Kidney epithelial cell (primary cell): ENCODE data around the gene GIN1. TPM values are rescaled to one million over a fixed set of nuclear protein-coding genes. Genes with fewer than 3 reads are reported as not detected.

Experiments used
- DNase-seq: peaks from one replicate; pipeline ENCODE4 v3.0.0-alpha.2; 2010; ENCODE audit warnings: low read depth
- H3K27me3 ChIP-seq: 2 replicates; pipeline ENCODE4 v1.6.0; 2011; ENCODE audit warnings: low read length; ENCODE audit not compliant: control insufficient read depth, insufficient read depth
- H3K36me3 ChIP-seq: 2 replicates; pipeline ENCODE4 v1.5.1; 2011; ENCODE audit warnings: low read length; ENCODE audit not compliant: control insufficient read depth, insufficient read depth
- H3K4me3 ChIP-seq: 2 replicates; pipeline ENCODE4 v1.5.1; 2011; ENCODE audit warnings: low read depth, mild to moderate bottlenecking, control low read depth, low read length
- total RNA-seq: library from RNA; depleted of rRNA; stranded (reverse); fragments of >200 nt; gene quantifications from 2 replicates; pipeline ENCODE4 v1.2.3, GENCODE V29; 2015
- TF ChIP-seq, protein P1 (sequence below): IDR thresholded peaks from 2 replicates; pipeline ENCODE4 v1.5.1; 2011; ENCODE audit warnings: mild to moderate bottlenecking, moderate library complexity, low read length, control low read depth, inconsistent platforms; ENCODE audit not compliant: insufficient read depth, poor library complexity, severe bottlenecking

GIN1 gene
- total RNA-seq, 1 donor from 2014 or later: 4.2 TPM

DNA sequence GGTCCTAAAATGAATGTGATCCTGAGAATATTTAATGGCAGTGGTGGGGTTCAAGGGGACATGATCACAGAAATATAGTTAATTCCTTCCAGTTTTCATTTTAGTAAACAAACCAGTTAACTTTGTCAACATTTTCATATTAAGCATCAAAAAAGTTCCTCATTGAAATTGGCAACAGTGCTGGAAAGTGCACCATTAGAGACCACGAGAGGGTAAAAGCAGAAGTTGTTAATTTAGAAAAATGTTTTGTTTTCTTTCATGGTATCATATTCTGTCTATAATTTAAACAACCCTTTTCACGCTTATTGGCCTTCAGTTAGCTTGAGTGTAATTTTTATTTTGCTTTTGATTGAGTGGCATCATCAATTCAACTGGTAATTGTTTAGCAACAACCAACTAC is 11.9 kb downstream of the GIN1 start:
- DNase-seq: no peak
- Histone ChIP-seq H3K27me3 (no peaks in the 10 kb centered on the region), H3K4me3 (no peak overlapping the region), H3K36me3 (no peaks in the 10 kb centered on the region)
- TF ChIP-seq, protein P1, sequence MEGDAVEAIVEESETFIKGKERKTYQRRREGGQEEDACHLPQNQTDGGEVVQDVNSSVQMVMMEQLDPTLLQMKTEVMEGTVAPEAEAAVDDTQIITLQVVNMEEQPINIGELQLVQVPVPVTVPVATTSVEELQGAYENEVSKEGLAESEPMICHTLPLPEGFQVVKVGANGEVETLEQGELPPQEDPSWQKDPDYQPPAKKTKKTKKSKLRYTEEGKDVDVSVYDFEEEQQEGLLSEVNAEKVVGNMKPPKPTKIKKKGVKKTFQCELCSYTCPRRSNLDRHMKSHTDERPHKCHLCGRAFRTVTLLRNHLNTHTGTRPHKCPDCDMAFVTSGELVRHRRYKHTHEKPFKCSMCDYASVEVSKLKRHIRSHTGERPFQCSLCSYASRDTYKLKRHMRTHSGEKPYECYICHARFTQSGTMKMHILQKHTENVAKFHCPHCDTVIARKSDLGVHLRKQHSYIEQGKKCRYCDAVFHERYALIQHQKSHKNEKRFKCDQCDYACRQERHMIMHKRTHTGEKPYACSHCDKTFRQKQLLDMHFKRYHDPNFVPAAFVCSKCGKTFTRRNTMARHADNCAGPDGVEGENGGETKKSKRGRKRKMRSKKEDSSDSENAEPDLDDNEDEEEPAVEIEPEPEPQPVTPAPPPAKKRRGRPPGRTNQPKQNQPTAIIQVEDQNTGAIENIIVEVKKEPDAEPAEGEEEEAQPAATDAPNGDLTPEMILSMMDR: no peak

DNA sequence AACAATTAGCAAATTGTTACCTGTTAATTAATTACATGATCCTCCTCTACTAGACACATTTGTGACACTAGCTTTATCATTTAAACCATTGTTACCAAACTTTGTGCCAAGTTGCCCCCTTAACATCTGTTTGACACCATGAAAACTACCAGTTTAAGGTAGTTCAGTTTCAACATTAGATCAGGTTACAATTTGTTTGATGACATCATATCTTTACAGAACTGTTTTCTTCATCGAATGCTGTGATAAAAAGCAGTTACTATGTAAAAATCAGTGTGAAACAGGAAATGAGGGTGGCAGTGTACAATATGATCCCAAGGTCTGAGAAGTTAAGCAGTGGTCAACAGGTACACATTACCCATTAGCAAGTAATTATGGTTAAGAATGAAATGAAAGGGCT is 17.7 kb downstream of the GIN1 start:
- no peaks in the 10 kb centered on the region for H3K36me3 ChIP-seq
- H3K4me3 ChIP-seq: no peak overlapping the region
- no peaks in the 10 kb centered on the region for H3K27me3 ChIP-seq
- no peak for DNase-seq
- TF ChIP-seq, protein P1: no peak

DNA sequence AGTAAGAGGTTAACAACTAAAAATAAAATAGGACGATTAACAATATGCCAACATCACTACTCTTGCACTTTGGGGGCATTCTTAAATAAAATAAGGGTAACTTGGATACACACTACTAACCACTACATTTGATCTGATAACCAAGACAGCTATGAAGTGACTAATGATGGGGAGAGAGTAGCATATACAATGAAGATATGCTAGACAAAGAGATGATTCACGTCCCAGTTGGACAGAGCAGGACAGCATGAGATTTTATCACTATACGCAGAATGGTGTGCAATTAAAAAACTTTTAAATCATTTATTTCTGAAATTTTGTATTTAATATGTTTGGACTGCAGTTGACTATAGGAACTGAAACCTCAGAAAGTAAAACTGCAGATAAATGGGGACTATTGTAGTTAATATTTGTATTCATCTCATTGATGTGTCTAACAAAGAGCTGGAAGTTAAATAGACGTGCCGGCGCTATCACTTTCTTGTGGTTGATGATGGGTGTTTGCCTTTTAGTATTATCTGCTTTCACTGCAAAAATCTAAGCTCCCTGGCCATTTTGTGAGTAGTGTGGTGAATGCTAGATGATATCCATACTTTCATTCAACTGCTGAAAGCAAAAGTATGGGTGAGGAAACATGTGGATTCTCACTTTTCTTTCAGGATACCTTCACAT is 18.7 kb downstream of the GIN1 start:
- TF ChIP-seq, protein P1: no peak
- Histone ChIP-seq H3K27me3 (no peaks in the 10 kb centered on the region), H3K36me3 (no peaks in the 10 kb centered on the region), H3K4me3 (no peak overlapping the region)
- no peak for DNase-seq

DNA sequence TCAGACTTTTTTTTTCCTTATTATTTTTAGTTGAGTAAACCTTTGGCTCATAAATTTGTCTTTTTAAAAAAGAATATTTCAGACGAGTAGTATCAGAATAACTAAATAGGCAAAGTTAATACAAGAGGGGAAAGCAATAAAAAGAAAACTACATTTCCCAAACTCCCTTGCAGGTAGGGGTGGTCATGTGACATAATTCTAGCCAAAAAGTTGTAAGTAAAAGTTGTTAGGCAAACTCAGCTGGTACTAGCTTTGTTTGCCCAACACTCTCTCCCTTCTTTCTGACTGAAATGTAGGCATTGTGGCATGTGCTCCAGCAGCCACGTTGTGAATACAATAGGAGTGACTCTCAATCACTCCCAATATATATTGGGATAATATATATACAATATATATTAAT is 20.9 kb downstream of the GIN1 start:
- H3K4me3 ChIP-seq: no peak overlapping the region
- no peaks in the 10 kb centered on the region for H3K36me3 ChIP-seq
- TF ChIP-seq, protein P1: no peak
- H3K27me3 ChIP-seq: no peaks in the 10 kb centered on the region
- DNase-seq: no peak

DNA sequence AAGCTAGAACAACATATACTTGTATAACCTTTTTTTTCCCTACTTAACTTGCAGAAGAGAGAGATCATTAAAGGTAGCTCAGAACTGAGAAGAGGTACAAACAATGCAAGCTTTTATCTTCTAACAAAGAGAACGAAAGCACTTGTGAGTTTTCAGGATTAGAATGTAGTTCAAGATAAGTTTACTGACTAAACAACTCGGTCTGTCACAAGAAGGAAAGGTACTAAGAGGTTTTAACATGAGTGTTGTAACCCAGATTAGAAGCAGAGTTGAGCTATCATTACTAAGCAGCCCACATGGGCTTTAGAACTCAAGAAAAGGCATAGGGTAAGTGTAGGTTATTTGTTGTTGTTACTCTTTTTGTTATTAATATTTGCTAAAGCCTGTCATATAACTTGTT is 25.2 kb downstream of the GIN1 start:
- H3K27me3 ChIP-seq: no peaks in the 10 kb centered on the region
- H3K36me3 ChIP-seq: no peaks in the 10 kb centered on the region
- H3K4me3 ChIP-seq: no peak overlapping the region
- TF ChIP-seq, protein P1: no peak
- DNase-seq: no peak

DNA sequence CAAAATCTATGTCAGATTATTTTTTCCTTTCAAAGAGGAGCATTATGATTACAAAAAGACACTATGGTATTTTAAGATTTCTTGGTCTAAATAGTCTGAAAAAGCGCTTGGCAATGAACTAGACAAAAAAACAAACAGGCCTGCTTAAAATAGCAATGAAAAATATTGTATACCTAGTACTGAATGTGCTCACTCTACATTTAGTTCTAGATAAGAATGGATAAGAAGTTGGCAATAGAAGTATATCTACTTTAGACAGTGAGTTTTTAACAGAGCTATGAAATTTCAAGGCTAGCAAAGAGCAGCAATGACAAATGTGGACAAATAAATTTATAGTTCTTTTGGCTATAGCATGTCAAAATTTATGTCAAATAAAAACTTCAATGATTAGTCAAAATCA is 26.2 kb downstream of the GIN1 start:
- Histone ChIP-seq H3K36me3 (no peaks in the 10 kb centered on the region), H3K27me3 (no peaks in the 10 kb centered on the region), H3K4me3 (no peak overlapping the region)
- TF ChIP-seq, protein P1: no peak
- DNase-seq: no peak
